ENCODE measurements around the gene VIT.
"Not testable (repeated sequence)": the region's sequence is repeated elsewhere in the genome, so short reads cannot be mapped to it uniquely, and the experiment has no call there.

The VIT gene

DNA sequence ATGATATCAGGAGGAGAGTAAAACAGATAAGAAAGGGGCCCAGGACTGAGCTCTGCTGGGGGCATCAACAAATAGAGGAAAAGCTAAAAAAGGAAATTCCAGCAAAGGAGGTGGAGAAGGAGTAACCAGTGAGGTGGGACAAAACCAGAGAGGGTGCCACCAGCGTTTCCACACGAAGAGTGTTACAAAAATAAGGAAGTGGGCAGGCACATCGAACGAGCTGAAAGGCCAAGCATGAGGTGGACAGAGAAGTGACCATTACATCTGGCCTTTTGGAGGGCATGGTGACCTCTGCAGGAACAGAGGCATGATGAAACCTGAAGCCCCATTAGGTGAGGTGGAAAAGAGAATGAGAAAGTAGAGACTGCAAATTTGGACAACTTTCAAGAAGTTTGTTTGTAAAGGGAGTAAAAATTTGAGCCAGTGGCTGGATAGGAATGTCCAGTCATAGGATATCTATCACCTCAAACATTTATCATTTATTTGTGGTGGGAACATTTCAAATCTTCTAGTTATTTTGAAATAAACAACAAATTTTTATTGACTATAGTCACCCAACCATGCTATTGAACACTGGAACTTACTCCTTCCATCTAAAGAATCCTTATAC is 18.4 kb upstream of the VIT start:
- DNase-seq: no peak

DNA sequence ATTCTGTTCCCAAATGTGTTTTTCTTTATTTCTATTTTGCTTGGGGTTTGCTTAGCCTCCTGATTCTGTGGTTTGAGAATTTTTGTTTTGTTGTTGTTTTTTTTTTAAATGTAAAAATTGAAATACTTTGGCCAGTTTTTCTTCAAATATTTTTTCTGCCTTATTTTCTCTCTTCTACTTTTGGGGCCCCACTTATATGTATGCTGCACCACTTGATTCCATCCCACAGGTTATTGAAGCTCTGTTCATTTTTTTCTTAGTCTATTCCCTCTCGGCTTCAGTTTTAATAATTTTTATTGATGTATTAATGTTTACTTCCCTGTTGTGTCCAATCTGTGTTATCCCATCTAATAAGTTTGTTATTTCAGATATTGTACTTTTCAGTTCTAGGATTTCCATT is 17.7 kb upstream of the VIT start:
- no peak for DNase-seq

DNA sequence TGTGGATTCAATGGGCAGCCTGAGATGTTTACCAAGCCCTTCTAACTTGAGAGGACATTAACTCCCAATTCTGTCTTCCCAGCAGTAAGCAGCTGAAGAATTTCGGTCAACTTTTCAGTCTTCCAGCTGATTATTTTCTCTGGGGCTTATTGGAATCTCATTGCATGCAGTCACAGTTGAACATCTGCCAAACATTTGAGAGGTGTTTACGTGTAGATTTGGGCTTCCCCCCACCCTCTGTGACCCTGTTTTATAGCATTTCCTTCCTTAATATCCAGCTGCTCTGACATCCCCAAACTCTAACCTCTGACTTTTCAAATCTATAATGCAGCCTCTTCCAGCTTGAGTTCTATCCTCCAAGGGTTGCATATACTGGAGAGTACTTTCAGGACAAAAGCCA is 16.5 kb upstream of the VIT start:
- no peak for DNase-seq

DNA sequence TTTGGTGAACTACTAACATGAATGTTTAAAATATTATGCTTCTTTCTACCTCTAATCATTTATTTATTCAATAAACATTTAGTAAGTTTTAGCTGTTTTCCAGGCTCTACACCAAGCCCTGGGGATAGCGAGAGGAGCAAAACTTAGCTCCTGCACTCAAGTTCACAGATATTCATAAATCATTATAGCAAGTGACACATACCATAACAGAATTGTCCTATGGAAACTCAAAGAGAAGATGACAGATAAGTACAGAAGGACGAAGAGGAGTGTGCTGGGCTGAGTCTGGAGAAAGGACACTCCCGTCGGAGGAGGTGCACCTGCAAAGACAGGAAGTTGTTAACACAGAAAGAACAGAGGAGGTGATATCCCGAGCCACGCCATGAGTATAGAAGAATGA is 13.9 kb upstream of the VIT start:
- DNase-seq: no peak

DNA sequence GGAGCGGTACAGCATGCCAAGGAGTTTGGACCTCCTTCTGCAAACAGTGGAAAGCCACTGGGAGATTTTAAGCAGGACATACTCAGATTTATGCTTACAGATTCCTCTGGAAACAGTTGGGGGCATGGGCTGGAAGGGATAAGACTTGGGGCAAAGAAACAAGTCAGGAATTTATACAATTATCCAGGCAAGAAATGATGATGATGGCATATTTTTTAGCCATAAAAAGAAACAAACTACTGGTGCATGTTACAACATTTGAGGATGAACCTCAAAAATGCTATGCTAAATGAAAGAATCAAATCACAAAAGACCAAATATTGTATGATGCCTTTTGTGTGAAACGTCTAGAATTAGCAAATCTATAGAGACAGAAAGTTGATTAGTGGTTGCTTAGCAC is 13.5 kb upstream of the VIT start:
- DNase-seq: no peak

DNA sequence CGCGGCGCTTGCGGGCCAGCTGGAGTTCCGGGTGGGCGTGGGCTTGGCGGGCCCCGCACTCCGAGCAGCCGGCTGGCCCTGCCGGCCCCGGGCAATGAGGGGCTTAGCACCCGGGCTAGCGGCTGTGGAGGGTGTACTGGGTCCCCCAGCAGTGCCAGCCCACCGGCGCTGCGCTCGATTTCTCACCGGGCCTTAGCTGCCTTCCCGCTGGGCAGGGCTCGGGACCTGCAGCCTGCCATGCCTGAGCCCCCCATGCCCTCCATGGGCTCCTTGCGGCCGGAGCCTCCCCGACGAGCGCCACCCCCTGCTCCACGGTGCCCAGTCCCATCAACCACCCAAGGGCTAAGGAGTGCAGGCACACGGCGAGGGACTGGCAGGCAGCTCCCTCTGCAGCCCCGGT is 8.2 kb upstream of the VIT start:
- not testable (repeated sequence) for DNase-seq

DNA sequence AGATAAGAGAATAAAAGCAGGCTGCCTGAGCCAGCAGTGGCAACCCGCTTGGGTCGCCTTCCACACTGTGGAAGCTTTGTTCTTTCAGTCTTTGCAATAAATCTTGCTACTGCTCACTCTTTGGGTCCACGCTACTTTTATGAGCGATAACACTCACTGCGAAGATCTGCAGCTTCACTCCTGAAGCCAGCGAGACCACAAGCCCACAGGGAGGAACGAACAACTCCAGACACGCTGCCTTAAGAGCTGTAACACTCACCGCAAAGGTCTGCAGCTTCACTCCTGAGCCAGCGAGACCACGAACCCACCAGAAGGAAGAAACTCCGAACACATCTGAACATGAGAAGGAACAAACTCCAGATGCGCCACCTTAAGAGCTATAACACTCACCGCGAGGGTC is 7.5 kb upstream of the VIT start:
- not testable (repeated sequence) for DNase-seq

DNA sequence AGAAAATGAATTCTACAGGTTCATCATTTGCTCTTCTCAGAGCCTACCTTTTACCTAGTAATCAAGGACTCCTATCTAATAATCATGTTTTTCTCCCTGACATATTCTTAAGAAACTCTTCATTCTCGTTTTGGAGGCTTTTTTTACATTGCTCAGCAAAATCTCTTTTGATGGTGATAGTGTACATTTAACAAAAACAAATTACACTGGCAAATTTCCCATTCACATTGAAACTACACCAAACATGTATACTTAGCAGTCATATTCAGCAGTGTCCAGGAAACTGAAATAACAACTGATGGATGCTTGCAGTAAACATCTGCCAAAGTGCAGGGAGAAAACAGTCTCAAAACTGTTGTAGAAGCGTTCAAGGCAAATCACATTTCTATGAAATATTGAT is 4.4 kb upstream of the VIT start:
- no peak for DNase-seq

DNA sequence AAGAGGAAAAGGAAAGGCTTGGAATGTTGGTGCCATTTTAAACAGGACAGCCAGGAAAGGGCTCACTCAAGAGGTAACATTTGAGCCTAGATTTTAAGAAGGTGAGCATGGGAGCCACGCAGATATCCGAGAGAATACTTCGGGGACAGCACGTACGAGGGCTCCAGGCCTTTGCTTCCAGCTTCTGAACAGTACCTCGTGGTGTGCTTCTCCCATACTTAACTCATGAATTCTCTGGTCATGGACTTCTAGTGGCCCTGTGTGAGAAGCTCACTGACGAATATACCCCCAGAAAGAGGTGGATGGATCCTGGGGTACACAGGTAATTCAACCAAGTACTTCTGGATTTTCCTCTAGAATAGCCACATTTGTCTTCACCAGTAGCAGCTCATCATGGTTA is 2.7 kb upstream of the VIT start:
- no peak for DNase-seq

DNA sequence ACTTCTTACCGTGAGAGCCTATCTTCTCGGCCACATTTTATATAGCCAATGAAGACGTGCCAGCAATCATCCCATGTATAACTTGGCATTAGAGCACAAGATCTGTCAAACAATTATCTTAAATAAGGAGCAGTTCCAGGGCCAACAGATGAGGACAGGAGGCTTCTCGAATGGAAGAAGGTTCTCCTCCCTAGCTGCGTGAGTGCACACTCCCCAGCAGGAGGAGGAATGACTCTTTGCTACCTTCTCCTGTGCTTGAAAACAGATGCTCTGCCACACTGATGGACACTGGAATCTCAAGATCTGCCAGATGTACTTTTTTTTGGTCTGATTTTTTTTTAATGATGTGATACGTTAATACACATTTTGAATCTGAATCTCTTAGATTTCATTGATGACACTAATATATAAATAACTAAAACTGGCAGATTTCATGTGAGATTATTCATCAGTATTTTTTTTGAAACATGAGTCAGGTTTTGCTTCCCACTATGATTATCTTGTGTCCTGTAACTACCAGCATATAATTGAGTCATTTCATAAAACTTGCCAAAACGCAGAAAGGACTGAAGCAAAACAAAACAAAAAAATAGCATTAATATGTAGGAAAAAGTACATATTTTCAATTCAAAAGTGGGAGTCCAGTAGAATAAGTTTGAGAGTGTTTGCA is 626 bp upstream of the VIT start:
- DNase-seq: no peak

DNA sequence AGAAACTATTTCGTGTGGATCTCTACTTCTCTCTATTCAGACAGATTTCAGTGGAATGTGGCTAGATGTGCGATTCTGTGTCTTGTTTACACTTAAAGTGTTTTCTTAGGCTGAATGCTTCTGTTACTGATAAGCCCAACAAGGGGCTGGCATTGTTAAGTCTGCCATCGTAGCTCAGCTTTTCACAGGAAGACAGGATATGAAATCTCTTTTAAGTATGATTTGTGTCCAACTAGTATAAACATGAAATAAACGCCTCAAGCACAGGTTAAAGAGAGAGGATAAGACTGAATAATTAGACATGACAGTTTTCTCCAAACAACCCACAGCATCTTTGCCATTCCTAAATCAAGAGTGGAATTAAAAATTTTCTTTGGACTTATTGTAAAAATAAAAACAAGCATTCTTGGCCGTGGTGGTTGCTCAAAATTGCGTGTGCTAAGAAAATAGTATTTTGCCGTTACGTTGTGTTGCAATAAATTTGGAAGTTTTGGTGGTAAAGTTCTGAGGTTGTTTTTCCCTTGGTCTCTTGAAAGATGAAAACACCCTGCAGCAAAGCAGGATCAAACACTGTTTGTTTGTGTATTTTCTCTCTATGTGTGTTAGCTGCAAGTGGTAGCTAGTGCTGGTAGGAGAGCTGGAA is 1.0 kb downstream of the VIT start:
- no peak for DNase-seq

DNA sequence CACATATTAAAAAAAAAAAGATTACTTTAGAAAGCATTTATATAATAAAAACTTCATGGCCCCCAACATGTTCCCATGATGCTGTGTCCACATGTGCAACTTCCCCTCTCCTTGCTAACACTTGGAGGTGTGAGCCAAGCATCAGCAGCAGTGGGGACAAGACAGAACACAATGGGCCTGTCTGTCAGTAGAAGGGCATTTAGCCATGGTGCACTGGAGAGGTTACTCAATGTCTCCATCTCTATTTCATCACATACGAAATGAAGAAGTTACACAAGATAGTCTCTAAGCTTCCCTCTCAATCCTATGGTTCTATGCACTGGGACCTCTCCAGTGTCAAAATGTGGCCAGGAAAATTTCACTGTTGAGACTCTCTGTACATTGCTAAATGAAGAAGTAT is 2.5 kb downstream of the VIT start:
- no peak for DNase-seq

DNA sequence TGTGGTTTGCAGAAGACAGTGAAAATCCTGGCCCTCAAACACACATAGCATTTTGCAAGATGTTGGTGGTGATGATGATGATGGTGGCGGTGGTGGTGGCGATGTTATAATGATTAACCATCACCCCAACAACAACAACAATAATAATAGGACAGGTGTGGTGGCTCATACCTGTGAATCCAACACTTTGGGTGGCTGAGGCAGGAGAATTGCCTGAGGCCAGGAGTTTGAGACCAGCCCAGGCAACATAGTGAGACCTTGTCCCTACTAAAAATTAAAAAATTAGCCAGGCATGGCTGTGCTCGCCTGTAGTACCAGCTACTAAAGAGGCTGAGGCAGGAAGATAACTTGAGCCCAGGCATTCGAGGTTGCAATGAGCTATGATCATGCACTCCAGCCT is 3.8 kb downstream of the VIT start:
- DNase-seq: no peak

DNA sequence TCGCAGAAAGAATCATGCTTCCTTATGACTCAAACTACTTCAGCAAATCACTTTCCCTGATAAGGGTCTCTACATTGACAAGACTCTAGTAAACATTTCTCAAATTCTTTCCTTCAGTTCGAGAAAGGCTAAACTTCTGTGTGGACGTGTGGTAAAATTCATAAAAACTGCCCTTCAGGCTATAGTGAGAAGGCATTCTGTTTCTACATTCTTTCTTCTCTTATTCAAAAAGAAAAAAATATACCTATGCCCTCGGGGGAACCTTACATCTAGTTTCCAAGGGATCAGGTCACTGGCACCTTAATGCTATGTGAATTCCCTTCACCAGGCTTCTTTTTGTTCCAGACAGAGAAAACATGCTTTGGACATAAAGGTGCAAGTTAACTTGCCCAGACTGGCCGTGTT is 4.9 kb downstream of the VIT start:
- DNase-seq: no peak

DNA sequence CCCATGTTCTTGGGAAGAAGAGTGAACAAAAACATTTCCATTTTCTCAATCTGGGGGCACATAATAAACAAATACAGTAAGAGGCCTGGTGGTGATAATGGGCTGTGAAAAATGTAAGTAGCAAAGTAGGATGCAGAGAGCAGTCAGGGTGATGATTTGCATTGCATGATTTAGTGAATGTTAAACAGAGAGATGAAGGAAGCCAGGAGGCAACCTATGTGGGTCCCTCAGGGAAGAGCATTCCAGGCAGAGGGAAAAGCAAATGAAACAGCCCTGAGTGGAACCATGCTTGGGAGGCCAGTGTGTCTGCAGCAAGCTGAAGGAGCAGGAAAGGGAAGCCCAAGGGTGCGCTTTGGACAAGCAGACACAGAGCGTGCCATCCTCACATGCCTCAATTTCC is 5.4 kb downstream of the VIT start:
- DNase-seq: no peak

DNA sequence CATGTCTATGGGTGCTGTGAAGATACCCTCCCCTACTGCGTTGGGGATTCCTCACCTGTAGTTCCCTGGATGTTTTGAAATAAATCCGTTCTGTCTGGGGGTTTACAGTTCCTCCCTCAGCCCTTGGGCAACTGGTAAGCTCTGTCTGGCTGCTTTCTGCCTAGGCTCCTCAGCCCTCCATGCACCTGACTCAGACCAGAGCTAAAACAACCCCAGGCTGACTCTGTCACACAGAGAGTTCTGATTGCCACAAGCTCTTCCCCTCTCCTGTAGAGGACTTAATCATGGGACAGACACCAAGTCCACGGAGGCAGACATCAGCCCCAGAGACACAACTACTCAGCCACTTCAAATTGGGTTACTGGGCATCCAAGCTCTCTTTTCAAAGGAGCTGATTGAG is 6.3 kb downstream of the VIT start:
- no peak for DNase-seq

DNA sequence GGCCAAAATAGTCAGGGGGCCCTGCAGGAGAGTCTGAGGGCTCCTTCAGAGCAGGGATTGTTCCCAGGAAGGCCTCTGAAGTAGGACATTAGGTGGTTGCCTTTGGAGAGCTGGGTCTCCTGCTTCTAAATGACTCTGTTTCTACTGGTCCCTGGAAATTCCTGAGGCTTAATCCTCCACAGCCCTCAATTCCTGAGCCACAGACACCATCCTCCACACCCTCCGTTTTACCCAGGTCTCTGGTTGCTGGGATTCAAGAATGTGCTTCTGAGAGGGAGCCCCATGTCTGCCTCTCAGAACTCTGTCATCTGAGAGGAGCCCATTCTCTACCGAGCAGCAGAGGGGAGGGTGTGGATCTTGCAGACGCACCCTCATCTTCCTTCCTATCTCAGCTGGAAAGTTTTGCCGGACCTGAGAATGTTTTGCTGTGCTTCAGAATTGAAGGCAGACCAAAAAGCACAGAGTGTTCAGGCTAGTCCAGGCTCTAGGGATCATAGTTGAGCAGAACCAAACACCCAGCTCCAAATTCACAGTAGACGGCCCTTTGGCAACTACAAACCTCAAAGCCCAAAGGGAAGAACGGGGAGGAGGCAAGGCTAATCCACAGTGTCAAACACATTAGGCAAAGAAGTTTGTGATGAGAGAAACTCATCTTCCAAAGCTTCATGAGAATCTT is 8.1 kb downstream of the VIT start:
- DNase-seq: no peak

DNA sequence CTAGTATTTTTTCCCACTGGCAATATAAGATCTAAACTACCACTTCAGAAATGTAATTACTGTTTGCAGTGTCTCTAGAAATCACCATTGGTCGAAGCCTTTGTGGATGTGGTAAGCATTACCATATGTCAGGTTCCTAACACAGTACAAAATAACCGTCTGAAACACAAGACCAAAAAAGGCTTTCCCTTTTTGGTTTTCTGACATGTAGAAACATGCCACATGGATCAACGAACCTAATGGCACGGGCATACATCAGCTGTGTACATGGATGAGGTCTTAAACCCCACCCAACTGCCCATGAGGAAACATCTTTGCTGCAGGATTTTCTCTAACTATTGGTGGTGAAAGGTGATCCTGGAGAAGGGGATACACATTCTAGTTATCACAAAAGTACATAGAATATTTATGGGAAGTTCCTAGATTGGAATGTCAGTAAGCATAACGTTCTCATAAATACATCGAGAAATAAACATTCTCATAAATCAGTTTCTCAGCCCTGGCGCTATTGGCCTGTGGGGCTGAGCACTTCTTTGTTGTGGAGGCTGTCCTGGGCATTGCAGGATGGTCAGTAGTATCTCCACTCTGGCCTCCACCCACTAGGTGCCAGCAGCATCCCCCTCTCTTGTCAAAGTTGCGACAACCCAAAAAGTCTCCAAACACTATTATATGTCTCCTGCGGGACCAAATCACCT is 9.0 kb downstream of the VIT start:
- no peak for DNase-seq

DNA sequence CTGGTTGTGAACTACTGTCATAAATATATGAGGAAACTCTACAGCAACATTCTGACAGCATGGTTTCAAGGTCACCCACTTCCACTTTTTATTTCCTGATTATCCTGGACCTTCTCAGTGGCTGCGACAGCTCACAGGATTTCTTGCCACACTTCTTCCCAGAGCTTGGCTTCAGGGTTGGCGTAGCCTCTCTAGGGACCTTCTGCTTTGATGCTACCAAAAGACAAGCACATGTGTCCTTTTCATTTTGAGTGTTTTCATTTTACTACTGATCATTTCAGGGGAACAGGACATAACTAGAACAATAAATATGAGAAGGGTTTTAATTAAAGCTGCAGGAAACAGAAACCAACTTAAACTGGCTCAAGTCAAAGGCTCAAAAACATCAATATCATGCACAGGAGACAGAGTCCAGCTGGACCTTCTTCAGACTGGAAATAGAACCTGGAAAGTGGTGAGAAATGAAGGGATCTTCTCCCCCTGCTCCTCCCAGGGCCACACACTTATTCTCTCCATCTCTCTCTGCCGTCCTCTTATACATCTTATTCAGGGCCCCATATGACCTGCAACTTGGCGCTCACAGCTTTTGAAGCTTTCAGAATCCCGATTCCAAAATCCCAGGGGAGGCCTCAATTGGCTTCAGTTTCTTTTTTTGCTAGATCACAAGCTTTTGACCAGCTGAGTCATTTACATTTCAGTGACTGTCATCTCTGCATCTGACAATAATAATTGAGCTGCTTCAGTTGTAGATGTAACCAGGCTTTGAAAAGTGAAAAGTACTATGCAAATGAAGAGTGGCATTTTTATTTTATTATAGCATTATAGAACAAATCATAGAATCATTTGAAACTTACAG is 9.7 kb downstream of the VIT start:
- no peak for DNase-seq

DNA sequence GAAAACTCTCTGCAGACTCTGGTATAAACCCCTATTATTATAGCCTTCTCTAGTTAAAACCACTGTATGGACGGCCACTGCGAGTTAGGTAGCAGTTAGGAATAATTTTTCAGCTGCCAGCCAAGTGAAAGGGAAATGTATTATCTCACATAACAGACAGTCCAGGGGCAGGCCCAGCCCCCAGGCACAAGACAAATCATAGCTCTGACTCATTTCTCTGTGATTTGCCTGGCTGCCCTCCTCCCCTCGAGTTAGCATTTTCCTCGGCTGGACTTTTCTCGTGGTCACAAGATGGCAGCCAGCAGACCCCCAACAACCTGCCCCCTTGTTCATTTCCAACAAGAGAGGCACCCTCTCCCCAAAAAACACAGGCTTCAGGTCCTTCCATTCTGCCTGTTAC is 10.5 kb downstream of the VIT start:
- no peak for DNase-seq

DNA sequence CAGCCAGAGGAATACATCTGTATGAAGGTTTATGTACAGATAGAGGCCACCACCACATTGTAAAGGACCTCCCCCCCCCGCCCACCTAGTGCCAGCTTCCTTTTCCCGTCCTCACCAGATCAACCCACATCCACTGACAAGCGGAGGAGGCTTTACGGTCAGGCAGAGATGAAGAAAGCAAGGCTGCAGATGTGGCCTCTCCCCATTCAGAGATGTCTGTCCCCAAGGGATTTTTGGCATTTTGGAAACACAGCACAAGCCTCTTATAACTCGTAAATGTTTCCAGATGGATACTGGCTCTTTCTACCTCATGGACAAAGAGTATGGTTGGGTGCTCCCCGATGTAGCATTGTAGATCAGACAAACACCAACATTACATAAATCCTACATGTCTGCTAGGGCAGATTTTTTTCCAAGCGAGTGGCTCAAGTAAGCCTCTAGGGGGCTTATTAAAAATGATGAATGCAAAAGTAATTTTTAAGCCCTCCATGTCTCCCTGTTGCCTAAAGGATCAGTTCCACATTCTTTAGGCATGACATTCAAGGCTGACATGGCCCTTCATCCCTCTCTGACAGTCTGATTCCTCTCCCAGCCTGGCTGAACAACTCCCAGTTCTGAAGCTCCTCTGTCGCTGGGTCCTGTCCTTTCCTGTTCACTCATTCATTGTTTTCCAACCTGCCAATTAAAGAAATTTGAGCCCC is 11.7 kb downstream of the VIT start:
- DNase-seq: no peak
